Ascending aorta (tissue), 2 donors: Measurements from ENCODE around the gene PTGER1. TPM values are rescaled to one million over a fixed set of nuclear protein-coding genes. Genes with fewer than 3 reads are reported as not detected.

Source experiments
- DNase-seq, 2 donors: peaks; one replicate each; pipeline ENCODE4 v3.0.0-alpha.2; 2019; ENCODE audit warnings: low spot score in 2 of 2
- H3K27ac ChIP-seq, 2 donors: fragments of 200-600 bp; sonication (generic); one replicate each; pipeline ENCODE4 v1.5.1; 2016 to 2017; ENCODE audit warnings: mild to moderate bottlenecking in 1 of 2
- H3K27me3 ChIP-seq: fragments of 200-600 bp; sonication (generic); one replicate; pipeline ENCODE4 v1.5.1; 2017
- H3K36me3 ChIP-seq, 2 donors: fragments of 200-600 bp; sonication (generic); one replicate each; pipeline ENCODE4 v1.5.1; 2016
- H3K4me1 ChIP-seq, 2 donors: fragments of 200-600 bp; sonication (generic); one replicate each; pipeline ENCODE4 v1.5.1; 2016 to 2017; ENCODE audit warnings: mild to moderate bottlenecking in 1 of 2
- H3K4me3 ChIP-seq, 2 donors: fragments of 200-600 bp; sonication (generic); one replicate each; pipeline ENCODE4 v1.5.1; 2016 to 2017; ENCODE audit warnings: mild to moderate bottlenecking in 1 of 2
- H3K9me3 ChIP-seq, 2 donors: fragments of 200-600 bp; sonication (generic); one replicate each; pipeline ENCODE4 v1.5.1; 2016
- CTCF ChIP-seq, 3 experiments: fragments of 200-600 bp in 2 of 3; fragments of 450-650 bp in 1 of 3; sonication (generic) in 2 of 3; IDR thresholded peaks; one replicate each; pipeline ENCODE4 v1.5.1; 2016 to 2019; ENCODE audit warnings: antibody characterized with exemption in 3 of 3, mild to moderate bottlenecking in 1 of 3, moderate library complexity in 1 of 3
- intact Hi-C: fragments of 100-400 bp; cut with DNase I; formaldehyde crosslinking; loops from one replicate; pipeline ENCODE4 v1.15.1; 2023
- total RNA-seq: library from RNA; depleted of rRNA; stranded (reverse); fragments of >200 nt; gene quantifications from one replicate; pipeline ENCODE4 v1.1.0, GENCODE V29; 2016

Gene PTGER1
- total RNA-seq, 1 donor from 2014 or later, result 17.1 TPM

- no peaks in the 10 kb centered on the region for H3K27me3 ChIP-seq
- peaks cover 23 to 36% of the 10 kb centered on the region in 2 donors for H3K36me3 ChIP-seq
- H3K9me3 ChIP-seq, result no peaks in the 10 kb centered on the region
- H3K4me3 ChIP-seq, result peak within 1 kb of the TSS; percentile 96 to 98
- no peak for TF ChIP-seq CTCF (IDR thresholded peaks at IDR 0.05)
- peaks cover 8 to 34% of the 10 kb centered on the region in 2 donors for H3K4me1 ChIP-seq
- peak within 1 kb of the TSS; percentile 99 for H3K27ac ChIP-seq
- intact Hi-C loops, result loop anchor here (1.0 kb wide), 2 partner anchors 11 to 22 kb away; partner anchors contain the start of genes GIPC1 and TECR
- DNase-seq, result peak; percentile 29 to 88
Measured at GRCh38 chr19:14517840-14518505, 42.8 kb upstream of the PTGER1 start, which contains the start of gene DNAJB1. Gene DNAJB1, minus strand, starts transcription at chr19:14518397. Its CDS starts 48 bp downstream, at chr19:14518349.

- peak overlapping the region; percentile 99 for H3K27ac ChIP-seq
- no peaks in the 10 kb centered on the region for H3K9me3 ChIP-seq
- intact Hi-C loops, result no loop called here
- peak overlapping the region; percentile 96 to 98 for H3K4me3 ChIP-seq
- no peak for TF ChIP-seq CTCF (IDR thresholded peaks at IDR 0.05)
- H3K36me3 ChIP-seq, result peaks cover 23 to 36% of the 10 kb centered on the region in 2 donors
- H3K27me3 ChIP-seq, result no peaks in the 10 kb centered on the region
- DNase-seq, result no peak
- peaks cover 8 to 34% of the 10 kb centered on the region in 2 donors for H3K4me1 ChIP-seq
Measured at GRCh38 chr19:14517446-14517839, 42.3 kb upstream of the PTGER1 start.

GRCh38 chr19:14516746-14517438, 41.7 kb upstream of the PTGER1 start:
- TF ChIP-seq CTCF (IDR thresholded peaks at IDR 0.05), result no peak
- Histone ChIP-seq H3K36me3 (peaks cover 23 to 36% of the 10 kb centered on the region in 2 donors), H3K27ac (peak overlapping the region; percentile 99), H3K4me1 (peaks cover 8 to 34% of the 10 kb centered on the region in 2 donors), H3K4me3 (peak overlapping the region; percentile 96 to 98), H3K27me3 (no peaks in the 10 kb centered on the region), H3K9me3 (no peaks in the 10 kb centered on the region)
- intact Hi-C loops, result no loop called here
- no peak for DNase-seq

- no peak for DNase-seq
- Histone ChIP-seq H3K27me3 (no peaks in the 10 kb centered on the region), H3K27ac (peak overlapping the region; percentile 5 to 99), H3K4me1 (peaks cover 8 to 34% of the 10 kb centered on the region in 2 donors), H3K9me3 (no peaks in the 10 kb centered on the region), H3K4me3 (peak overlapping the region; percentile 96 to 98), H3K36me3 (peaks cover 23 to 36% of the 10 kb centered on the region in 2 donors)
- intact Hi-C loops, result no loop called here
- TF ChIP-seq CTCF (IDR thresholded peaks at IDR 0.05), result no peak
Measured at GRCh38 chr19:14516048-14516534, 40.9 kb upstream of the PTGER1 start.

- peak overlapping the region; percentile 96 to 98 for H3K4me3 ChIP-seq
- TF ChIP-seq CTCF (IDR thresholded peaks at IDR 0.05), result no peak
- intact Hi-C loops, result no loop called here
- H3K27ac ChIP-seq, result no peak overlapping the region
- no peaks in the 10 kb centered on the region for H3K27me3 ChIP-seq
- peaks cover 23 to 36% of the 10 kb centered on the region in 2 donors for H3K36me3 ChIP-seq
- peaks cover 8 to 34% of the 10 kb centered on the region in 2 donors for H3K4me1 ChIP-seq
- H3K9me3 ChIP-seq, result no peaks in the 10 kb centered on the region
- DNase-seq, result no peak
Measured at GRCh38 chr19:14515501-14516047, 40.4 kb upstream of the PTGER1 start.
